ENCODE results near the gene SLC25A1.

- no peak for TF ChIP-seq CTCF (IDR thresholded peaks at IDR 0.05)
- no peak for TF ChIP-seq POLR2A (IDR thresholded peaks at IDR 0.05)
Measured at GRCh38 chr22:19201869-19202798, 23.6 kb upstream of the SLC25A1 start.
